Central memory CD8-positive, alpha-beta T cell (primary cell): ENCODE results near the gene EPG5.
"Not testable (repeated sequence)": the region's sequence is repeated elsewhere in the genome, so short reads cannot be mapped to it uniquely, and the experiment has no call there.

ENCODE experiments used
- ATAC-seq: fragments of 150-1000 bp; cut with Tn5 transposase; replicated peaks from 2 replicates; pipeline ENCODE4 v1.10.0; 2022; ENCODE audit warnings: mild to moderate bottlenecking, moderate FRiP score, moderate number of reproducible peaks; ENCODE audit not compliant: poor library complexity, severe bottlenecking; ENCODE audit errors: extremely low read depth
- DNase-seq, 2 donors: peaks; one replicate each; pipeline ENCODE4 v3.0.0; 2021; ENCODE audit warnings: low spot score in 2 of 2
- H3K27ac Mint-ChIP-seq: one replicate; pipeline ENCODE4 v1.8.0; 2022; ENCODE audit warnings: low read depth, mild to moderate bottlenecking, moderate library complexity, mixed read lengths
- H3K27me3 Mint-ChIP-seq: one replicate; pipeline ENCODE4 v1.8.0; 2022; ENCODE audit warnings: mixed read lengths
- H3K36me3 Mint-ChIP-seq: one replicate; pipeline ENCODE4 v1.8.0; 2022; ENCODE audit warnings: mild to moderate bottlenecking, moderate library complexity, mixed read lengths; ENCODE audit not compliant: insufficient read depth
- H3K4me1 Mint-ChIP-seq: one replicate; pipeline ENCODE4 v1.8.0; 2022; ENCODE audit warnings: mixed read lengths
- H3K4me3 Mint-ChIP-seq: one replicate; pipeline ENCODE4 v1.8.0; 2022; ENCODE audit warnings: mild to moderate bottlenecking, moderate library complexity, mixed read lengths
- H3K9me3 Mint-ChIP-seq: one replicate; pipeline ENCODE4 v1.8.0; 2022; ENCODE audit warnings: mixed read lengths

EPG5 gene

DNA sequence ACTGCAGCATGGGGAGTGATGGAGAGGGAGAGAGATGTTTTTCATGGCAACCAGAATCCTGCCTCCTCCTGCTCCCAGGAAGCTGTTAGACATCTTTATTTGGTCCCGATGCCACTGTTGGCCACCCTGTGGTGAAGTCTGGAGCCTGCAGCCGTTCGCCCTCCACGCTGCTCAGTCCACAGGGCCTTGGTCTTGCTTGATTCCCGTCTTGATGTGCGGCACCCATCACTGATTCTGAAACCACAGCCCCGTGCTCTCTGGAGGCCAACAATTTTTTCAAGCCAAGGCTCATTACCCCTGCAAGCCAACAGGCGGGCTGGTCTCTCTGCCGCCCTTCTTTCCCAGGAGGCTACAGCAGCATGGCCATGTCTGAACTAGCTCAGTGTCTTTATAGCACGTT, 117.1 kb downstream of the EPG5 start:
- DNase-seq = no peak
- Mint-ChIP-seq H3K4me3 (no peak overlapping the region), H3K27me3 (no peaks in the 10 kb centered on the region), H3K9me3 (no peaks in the 10 kb centered on the region), H3K36me3 (peaks cover 13% of the 10 kb centered on the region), H3K27ac (peak overlapping the region; percentile 16), H3K4me1 (no peaks in the 10 kb centered on the region)
- no peak for ATAC-seq

DNA sequence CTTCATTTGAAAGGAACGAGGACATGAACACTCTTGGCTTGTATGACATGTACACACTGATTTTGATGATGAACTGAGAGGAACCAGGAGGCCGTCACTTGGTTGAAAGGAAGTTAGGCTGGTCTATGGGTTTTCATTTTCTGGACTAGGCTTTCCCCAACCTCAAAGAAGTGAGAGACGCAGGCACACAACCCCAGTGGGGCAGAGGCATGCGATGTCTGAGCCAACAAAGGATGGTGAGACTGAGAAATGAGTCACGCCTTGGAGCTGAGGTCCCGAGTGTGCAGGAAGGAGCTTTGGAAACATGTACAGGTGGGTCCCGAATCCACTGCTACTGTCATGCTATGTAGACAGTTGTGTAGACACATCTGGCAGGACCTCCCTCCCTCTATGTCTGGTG, 117.6 kb downstream of the EPG5 start:
- peaks cover 3% of the 10 kb centered on the region for H3K4me1 Mint-ChIP-seq
- H3K27ac Mint-ChIP-seq = peak overlapping the region; percentile 79
- H3K9me3 Mint-ChIP-seq = no peaks in the 10 kb centered on the region
- H3K4me3 Mint-ChIP-seq = no peak overlapping the region
- ATAC-seq = no peak
- H3K27me3 Mint-ChIP-seq = no peaks in the 10 kb centered on the region
- no peak for DNase-seq
- peaks cover 11% of the 10 kb centered on the region for H3K36me3 Mint-ChIP-seq

DNA sequence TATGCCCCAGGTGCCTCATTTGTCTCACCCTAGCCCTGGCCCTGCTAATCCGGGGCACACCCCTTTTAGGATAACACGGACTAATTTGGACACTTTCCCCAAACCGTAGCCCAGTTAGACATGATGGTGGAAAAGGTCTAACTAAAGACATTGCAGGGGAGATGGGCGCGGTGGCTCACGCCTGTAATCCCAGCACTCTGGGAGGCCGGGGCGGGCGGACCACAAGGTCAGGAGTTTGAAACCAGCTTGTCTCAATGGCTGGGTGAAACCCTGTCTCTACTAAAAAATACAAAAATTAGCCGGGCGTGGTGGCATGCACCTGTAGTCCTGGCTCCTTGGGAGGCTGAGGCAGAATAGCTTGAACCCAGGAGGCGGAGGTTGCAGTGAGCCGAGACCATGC, 118.5 kb downstream of the EPG5 start:
- H3K4me1 Mint-ChIP-seq, ATAC-seq, H3K9me3 Mint-ChIP-seq, DNase-seq, H3K4me3 Mint-ChIP-seq, H3K27me3 Mint-ChIP-seq: not testable (repeated sequence)
- peak overlapping the region; percentile 79 for H3K27ac Mint-ChIP-seq
- peaks cover 11% of the 10 kb centered on the region for H3K36me3 Mint-ChIP-seq

DNA sequence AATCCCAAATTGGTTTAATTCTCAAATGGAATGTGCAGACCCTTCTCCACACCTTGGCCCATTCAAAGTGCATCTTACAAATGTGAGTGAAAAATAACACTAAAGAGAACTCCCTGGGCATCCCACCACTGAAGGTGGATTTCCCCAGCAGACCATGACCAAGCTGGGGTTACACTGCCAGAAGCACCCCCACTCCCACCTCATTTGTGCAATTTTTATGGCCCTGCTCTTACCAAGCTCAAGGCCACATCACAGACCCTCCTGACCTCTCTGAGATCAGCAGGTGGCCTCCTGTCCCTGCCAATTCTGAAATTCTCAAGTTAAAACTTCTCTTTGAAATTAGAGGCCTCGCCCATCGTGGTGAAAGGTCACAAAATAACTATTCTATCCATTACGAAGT, 120.0 kb downstream of the EPG5 start:
- H3K36me3 Mint-ChIP-seq = peaks cover 8% of the 10 kb centered on the region
- peaks cover 3% of the 10 kb centered on the region for H3K4me1 Mint-ChIP-seq
- no peaks in the 10 kb centered on the region for H3K27me3 Mint-ChIP-seq
- H3K27ac Mint-ChIP-seq = no peak overlapping the region
- DNase-seq (no peak), ATAC-seq (no peak)
- no peaks in the 10 kb centered on the region for H3K9me3 Mint-ChIP-seq
- H3K4me3 Mint-ChIP-seq = no peak overlapping the region

DNA sequence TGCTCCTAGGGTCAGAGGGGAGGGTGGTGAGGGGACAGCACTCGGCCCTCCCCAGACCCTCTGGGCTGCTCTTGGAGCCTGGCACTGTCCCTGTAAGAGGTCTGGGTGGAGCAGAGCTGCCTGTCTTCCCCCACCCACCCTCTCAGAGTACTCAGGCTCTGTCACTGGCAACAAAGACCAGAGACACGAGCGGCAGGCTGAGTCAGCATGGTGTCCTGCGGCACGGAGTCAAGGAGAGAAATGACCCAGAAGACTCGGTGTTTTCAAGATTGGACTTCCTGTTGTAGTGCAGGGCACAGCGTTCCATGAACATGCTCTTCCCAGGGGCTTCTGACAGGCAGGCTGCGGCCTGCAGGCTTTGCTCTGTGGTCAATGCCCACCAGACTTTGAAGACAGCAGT, 121.7 kb downstream of the EPG5 start:
- no peak overlapping the region for H3K27ac Mint-ChIP-seq
- H3K9me3 Mint-ChIP-seq = no peaks in the 10 kb centered on the region
- no peak for ATAC-seq
- H3K36me3 Mint-ChIP-seq = peaks cover 1% of the 10 kb centered on the region
- peaks cover 4% of the 10 kb centered on the region for H3K27me3 Mint-ChIP-seq
- no peak for DNase-seq
- H3K4me1 Mint-ChIP-seq = peaks cover 3% of the 10 kb centered on the region
- no peak overlapping the region for H3K4me3 Mint-ChIP-seq

DNA sequence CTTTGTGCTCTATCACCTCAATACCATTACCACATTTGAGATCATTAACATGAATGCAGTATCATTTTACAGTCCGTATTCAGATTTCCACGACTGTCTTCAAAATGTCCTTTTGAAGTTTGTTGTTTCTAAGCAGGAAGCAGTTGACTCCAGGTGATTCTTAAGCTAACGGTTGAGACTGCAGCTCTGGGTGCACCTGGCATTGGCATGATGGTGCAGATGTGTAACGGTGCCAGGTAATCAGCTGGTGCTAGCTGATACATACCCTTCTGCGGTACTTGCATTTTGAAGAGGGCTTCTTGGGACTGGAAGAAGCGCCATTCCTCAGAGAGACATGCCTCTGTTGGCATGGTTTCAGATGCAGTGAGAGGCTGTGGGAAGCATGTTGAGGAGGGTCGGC, 122.2 kb downstream of the EPG5 start:
- Mint-ChIP-seq H3K27ac (no peak overlapping the region), H3K36me3 (peaks cover 1% of the 10 kb centered on the region), H3K27me3 (peaks cover 9% of the 10 kb centered on the region), H3K9me3 (no peaks in the 10 kb centered on the region), H3K4me1 (peaks cover 3% of the 10 kb centered on the region), H3K4me3 (no peak overlapping the region)
- DNase-seq = no peak
- no peak for ATAC-seq

DNA sequence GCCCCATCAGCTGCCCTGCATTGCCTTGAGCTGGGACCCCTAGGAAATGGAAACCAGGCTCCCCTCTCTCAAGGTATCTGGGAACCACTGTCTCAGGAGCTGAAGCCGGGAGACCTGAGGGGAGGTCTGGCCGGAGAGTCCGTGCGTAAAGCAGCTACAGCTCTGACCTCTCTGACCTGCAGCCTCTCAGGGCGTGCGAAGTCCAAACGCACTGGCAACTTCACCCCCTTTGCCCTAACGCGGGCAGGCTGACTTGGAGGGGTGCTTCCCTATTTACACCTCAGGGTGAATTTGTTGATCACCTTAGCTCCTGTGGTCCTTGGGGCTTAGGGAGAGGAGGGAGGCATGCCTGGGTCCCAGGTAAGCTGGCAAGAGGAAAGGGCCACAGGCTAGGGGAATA, 124.1 kb downstream of the EPG5 start:
- Mint-ChIP-seq H3K27me3 (peaks cover 27% of the 10 kb centered on the region), H3K4me1 (peaks cover 10% of the 10 kb centered on the region), H3K4me3 (no peak overlapping the region), H3K9me3 (no peaks in the 10 kb centered on the region), H3K36me3 (peaks cover 1% of the 10 kb centered on the region), H3K27ac (no peak overlapping the region)
- no peak for DNase-seq
- no peak for ATAC-seq

DNA sequence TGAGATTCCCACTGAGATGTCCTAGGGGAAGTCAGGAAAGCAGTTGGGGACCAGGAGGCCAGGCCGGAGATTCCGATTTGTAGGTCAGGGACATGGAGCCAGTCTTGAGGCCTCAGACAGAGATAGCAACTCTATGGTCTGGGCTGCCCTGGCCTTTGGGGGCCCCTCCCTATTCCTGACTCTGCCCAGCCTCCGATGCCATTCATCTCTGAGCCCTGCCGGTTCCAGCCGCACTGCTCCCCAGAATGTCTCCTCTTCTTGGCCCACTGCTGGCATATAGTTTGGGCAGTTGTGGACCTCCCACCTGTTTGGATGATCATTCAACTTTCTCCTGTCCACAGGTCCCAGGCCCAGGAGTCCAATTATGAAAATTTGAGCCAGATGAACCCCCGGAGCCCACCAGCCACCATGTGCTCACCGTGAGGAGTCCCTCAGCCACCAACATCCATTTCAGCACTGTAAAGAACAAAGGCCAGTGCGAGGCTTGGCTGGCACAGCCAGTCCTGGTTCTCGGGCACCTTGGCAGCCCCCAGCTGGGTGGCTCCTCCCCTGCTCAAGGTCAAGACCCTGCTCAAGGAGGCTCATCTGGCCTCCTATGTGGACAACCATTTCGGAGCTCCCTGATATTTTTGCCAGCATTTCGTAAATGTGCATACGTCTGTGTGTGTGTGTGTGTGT, 125.2 kb downstream of the EPG5 start:
- peaks cover 10% of the 10 kb centered on the region for H3K4me1 Mint-ChIP-seq
- no peak overlapping the region for H3K27ac Mint-ChIP-seq
- H3K36me3 Mint-ChIP-seq = peaks cover 1% of the 10 kb centered on the region
- ATAC-seq = no peak
- no peaks in the 10 kb centered on the region for H3K9me3 Mint-ChIP-seq
- no peak for DNase-seq
- peaks cover 31% of the 10 kb centered on the region for H3K27me3 Mint-ChIP-seq
- H3K4me3 Mint-ChIP-seq = no peak overlapping the region

DNA sequence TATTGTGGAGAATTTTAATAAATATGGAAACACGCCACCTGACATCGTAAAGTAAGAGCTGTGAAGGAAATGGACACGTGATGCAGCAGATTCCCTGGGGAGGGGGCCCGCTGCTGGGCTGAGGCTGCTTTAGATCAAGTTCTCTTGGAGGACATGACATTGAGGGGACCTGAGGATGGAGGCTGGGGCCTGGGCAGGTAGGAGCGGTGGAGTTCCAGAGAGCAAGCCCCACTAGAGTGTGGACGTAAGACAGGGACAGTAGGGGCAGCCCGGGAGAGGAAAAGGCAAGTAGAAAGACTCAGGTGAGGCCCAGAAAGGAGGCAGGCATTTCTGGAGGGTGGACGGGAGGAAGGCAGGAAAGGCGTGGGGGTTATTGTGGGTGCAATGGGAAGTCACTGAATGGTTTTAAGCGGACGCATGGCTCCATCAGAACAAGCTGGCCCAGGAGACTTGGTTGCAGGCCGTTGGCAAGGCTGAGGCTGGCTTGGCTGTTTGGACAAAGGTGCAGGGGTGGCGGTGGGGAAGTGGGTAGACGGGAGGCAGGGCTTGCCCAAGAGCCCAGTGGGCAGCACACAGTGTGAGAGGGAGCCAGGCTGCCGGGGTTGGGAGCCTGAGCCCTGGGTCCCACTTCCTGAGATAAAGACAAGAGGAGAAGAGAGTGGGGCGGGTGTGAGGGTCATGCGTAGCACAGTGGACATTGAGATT, 125.9 kb downstream of the EPG5 start:
- H3K4me1 Mint-ChIP-seq = peaks cover 10% of the 10 kb centered on the region
- DNase-seq = no peak
- H3K4me3 Mint-ChIP-seq = no peak overlapping the region
- H3K27me3 Mint-ChIP-seq = peaks cover 38% of the 10 kb centered on the region
- H3K9me3 Mint-ChIP-seq = no peaks in the 10 kb centered on the region
- no peak overlapping the region for H3K27ac Mint-ChIP-seq
- ATAC-seq = no peak
- H3K36me3 Mint-ChIP-seq = peaks cover 1% of the 10 kb centered on the region

DNA sequence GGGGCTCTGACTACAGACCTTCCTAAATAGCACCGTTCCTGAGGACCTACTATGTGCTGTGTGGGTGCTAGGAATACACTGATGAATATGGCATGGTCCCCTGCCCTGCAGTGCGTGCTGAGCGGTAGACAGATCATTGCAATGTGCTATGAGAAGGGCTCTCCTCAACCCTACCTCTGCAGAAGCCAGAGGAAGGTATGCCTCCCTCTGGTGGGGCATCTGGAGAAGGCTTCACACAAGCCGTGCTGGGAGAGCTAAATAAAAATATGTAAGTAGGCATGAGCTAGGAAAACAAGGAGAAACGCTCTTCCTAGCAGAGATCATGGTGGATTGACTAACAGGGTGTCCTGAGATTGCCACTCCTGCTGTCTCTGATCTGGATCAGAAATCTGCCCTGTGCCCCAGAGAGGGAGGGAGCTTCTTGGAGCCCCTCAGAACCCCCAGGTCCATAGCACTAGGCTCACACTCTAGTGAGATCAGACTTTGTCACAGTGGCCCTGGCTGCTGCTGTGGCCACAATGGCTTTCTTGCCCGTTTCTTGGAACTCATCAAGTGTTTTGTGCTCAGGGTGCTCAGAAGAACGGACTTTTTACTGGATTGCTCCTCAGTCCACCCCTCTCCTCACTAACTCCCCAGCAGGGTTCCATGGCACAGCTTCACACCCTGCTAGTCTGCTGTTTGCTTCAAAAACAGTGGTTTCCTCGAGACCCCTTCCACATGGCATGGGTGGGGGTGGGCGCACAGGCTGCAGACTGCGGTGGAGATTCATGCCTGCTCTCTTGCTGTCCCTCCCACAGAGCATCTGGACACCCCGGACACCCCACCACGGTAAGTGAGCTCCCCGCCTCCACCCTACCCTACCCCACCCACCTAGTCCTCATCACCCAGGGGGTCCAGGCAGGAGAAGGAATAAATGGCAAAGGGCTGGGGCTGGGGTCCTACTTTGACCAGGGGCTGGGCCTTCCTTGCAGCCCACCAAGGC, 127.4 kb downstream of the EPG5 start:
- Mint-ChIP-seq H3K27ac (no peak overlapping the region), H3K9me3 (no peaks in the 10 kb centered on the region), H3K4me1 (peaks cover 7% of the 10 kb centered on the region), H3K27me3 (peaks cover 53% of the 10 kb centered on the region), H3K4me3 (peak overlapping the region; percentile 24), H3K36me3 (peaks cover 3% of the 10 kb centered on the region)
- ATAC-seq (peak; percentile 41), DNase-seq (no peak)

DNA sequence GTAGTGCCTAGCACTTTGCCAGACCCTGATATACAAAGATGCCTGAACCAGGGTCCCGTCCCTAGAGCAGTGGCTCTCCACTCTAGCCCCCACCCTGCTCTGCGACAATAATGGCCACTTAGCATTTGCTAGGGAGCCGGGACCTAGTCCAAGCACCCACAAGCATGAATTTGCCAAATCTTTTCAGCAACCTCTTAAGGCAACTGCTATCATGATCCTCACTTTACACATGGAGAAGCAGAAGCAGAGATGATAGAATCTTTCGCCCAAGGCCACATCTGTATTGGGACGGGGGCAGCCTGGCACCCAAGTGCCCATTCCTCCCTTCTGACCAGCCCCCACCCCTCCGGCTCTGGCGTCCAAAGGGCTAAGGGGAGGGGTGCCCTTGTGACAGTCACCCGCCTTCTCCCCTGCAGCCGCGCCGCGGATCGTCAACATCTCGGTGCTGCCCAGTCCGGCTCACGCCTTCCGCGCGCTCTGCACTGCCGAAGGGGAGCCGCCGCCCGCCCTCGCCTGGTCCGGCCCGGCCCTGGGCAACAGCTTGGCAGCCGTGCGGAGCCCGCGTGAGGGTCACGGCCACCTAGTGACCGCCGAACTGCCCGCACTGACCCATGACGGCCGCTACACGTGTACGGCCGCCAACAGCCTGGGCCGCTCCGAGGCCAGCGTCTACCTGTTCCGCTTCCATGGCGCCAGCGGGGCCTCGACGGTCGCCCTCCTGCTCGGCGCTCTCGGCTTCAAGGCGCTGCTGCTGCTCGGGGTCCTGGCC, 128.6 kb downstream of the EPG5 start:
- Mint-ChIP-seq H3K36me3 (peaks cover 3% of the 10 kb centered on the region), H3K27ac (no peak overlapping the region), H3K9me3 (no peaks in the 10 kb centered on the region), H3K27me3 (peaks cover 60% of the 10 kb centered on the region), H3K4me3 (peak overlapping the region; percentile 39), H3K4me1 (peaks cover 6% of the 10 kb centered on the region)
- ATAC-seq = no peak
- DNase-seq = no peak
